ENCODE data around the gene CD6.

- TF ChIP-seq POLR2A (IDR thresholded peaks at IDR 0.05; ENCODE audit: low read depth, low read length) (no peak), TAF1 (IDR thresholded peaks at IDR 0.05; ENCODE audit: low read depth, low read length) (no peak), PAX5 (IDR thresholded peaks at IDR 0.05; ENCODE audit: insufficient read depth, low read length, severe bottlenecking) (no peak)
Measured at GRCh38 chr11:60926500-60926899, 45.0 kb upstream of the CD6 start.
